ENCODE data around the gene PAFAH2.

- TF ChIP-seq POLR2A (IDR thresholded peaks at IDR 0.05) (no peak), CTCF (IDR thresholded peaks at IDR 0.05) (no peak)
Observed at GRCh38 chr1:25990702-25991395, 7.0 kb downstream of the PAFAH2 start.

Data from Peyer's patch (tissue), 4 donors.